ENCODE results near the gene FGF1. TPM values are rescaled to one million over a fixed set of nuclear protein-coding genes. Genes with fewer than 3 reads are reported as not detected.

The FGF1 gene
- total and polyA plus RNA-seq, 2 donors, result 0.99 to 1.6 TPM

DNA sequence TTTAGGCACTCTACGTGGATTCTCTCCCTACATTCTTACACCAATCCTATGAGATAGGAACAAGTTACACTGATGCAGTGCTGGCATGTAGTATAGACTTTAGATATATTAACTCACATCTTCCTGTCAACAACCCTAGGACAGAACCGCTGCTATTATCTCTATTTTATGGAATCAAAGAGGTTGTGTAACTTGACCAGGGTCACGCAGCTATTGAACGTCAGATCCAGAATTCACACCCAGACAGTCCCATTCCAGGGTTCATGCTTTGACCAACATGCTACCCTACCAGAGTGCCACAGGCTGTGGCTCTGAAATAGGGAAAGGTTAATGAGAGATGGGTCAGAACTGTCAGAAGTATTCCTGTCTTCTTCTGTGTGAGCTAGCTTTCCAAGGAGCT is 9.6 kb downstream of the FGF1 start:
- DNase-seq (ENCODE audit: low read depth in 6 of 9, low spot score in 9 of 9), result no peak
- Histone ChIP-seq H3K27ac (ENCODE audit: low read depth in 1 of 2, low read length in 1 of 2) (no peak overlapping the region), H3K9me3 (ENCODE audit: control insufficient read depth in 2 of 2, insufficient read depth in 1 of 2, low read length in 1 of 2) (no peaks in the 10 kb centered on the region), H3K4me1 (ENCODE audit: control insufficient read depth in 2 of 2, insufficient read depth in 2 of 2, low read length in 2 of 2) (no peaks in the 10 kb centered on the region), H3K36me3 (ENCODE audit: control insufficient read depth in 2 of 2, insufficient read depth in 2 of 2, low read length in 1 of 2) (no peaks in the 10 kb centered on the region), H3K27me3 (ENCODE audit: control insufficient read depth in 2 of 2, insufficient read depth in 1 of 2, low read length in 1 of 2) (peaks cover 0 to 2% of the 10 kb centered on the region in 2 donors), H3K4me3 (ENCODE audit: low read length in 2 of 2) (no peak overlapping the region)
- 97% methylated on average over 4 of the region's 4 CpGs for WGBS

DNA sequence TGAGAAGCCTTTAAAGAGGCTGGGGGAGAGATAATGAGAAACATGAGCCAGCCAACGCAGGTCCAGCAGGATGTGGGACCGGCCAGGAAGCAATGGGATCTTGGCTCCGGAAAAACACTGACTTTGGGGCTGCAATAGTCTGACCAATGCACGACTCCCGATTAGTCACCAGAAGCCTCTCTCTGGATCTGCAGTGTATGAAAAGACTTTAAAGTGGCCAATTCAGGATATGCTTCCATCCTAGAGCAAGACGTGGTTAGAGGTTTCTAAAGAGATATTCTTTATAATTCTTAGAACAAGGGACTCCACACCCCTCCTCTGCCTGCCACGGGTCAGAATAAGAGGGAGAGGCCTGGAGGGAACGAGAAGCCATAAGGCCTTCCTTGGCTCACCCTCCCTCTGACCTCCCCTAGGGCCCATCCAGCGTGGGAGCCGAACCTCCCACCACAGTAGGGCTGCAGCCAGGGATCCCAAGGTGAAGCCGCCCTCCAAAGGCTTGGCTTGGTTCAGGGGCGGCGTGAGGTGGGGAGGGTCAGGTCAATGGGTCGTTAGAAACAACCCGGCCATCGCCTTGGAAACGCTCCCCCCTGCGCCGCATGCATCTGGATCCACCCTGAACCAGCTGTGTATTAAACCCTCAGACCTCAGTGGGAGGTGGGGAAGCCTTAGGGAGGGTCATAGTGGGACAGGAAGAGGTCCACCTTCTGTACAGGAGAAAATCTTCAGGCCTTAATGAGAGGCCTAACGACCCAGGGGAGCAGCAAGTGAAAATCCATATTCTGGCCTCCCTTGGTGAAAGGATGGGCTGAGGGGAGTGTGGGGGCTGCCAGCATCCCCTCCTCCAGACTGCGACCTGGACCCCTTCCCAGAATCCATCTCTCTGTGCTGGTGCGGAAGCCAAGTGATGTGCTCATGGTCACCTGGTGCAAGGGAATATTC is 11.1 kb downstream of the FGF1 start:
- WGBS, result 90% methylated on average over 22 of the region's 22 CpGs
- Histone ChIP-seq H3K36me3 (ENCODE audit: control insufficient read depth in 2 of 2, insufficient read depth in 2 of 2, low read length in 1 of 2) (no peaks in the 10 kb centered on the region), H3K4me3 (ENCODE audit: low read length in 2 of 2) (no peak overlapping the region), H3K9me3 (ENCODE audit: control insufficient read depth in 2 of 2, insufficient read depth in 1 of 2, low read length in 1 of 2) (no peaks in the 10 kb centered on the region), H3K27me3 (ENCODE audit: control insufficient read depth in 2 of 2, insufficient read depth in 1 of 2, low read length in 1 of 2) (peaks cover 0 to 5% of the 10 kb centered on the region in 2 donors), H3K4me1 (ENCODE audit: control insufficient read depth in 2 of 2, insufficient read depth in 2 of 2, low read length in 2 of 2) (no peaks in the 10 kb centered on the region), H3K27ac (ENCODE audit: low read depth in 1 of 2, low read length in 1 of 2) (no peak overlapping the region)
- no peak for DNase-seq (ENCODE audit: low read depth in 6 of 9, low spot score in 9 of 9)

DNA sequence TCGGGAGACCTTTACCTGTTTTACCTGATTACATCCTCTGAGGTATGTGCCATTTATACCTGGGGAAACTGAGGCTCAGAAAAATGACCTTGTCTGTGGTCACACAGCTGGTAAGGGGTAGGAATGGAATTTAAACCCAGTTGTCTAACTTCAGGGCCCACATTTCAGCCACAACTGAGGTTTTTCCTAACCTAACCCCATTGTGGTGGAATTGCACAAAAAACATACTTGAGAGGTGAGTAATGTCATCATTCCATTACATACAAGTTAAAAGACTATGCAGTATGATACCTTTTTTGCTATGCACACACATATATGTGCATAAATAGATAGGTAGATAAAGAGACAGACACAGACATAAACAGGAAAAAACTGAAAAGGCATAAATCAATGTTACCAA is 14.1 kb downstream of the FGF1 start:
- no peak overlapping the region for H3K27ac ChIP-seq (ENCODE audit: low read depth in 1 of 2, low read length in 1 of 2)
- no peak for DNase-seq (ENCODE audit: low read depth in 6 of 9, low spot score in 9 of 9)
- no peak overlapping the region for H3K4me3 ChIP-seq (ENCODE audit: low read length in 2 of 2)
- no peaks in the 10 kb centered on the region for H3K4me1 ChIP-seq (ENCODE audit: control insufficient read depth in 2 of 2, insufficient read depth in 2 of 2, low read length in 2 of 2)
- no peaks in the 10 kb centered on the region for H3K9me3 ChIP-seq (ENCODE audit: control insufficient read depth in 2 of 2, insufficient read depth in 1 of 2, low read length in 1 of 2)
- 97% methylated on average over 1 of the region's 1 CpG for WGBS
- no peaks in the 10 kb centered on the region for H3K36me3 ChIP-seq (ENCODE audit: control insufficient read depth in 2 of 2, insufficient read depth in 2 of 2, low read length in 1 of 2)
- peaks cover 0 to 3% of the 10 kb centered on the region in 2 donors for H3K27me3 ChIP-seq (ENCODE audit: control insufficient read depth in 2 of 2, insufficient read depth in 1 of 2, low read length in 1 of 2)

GRCh38 chr5:142671266-142671665 is 14.6 kb downstream of the FGF1 start:
- Histone ChIP-seq H3K4me1 (ENCODE audit: control insufficient read depth in 2 of 2, insufficient read depth in 2 of 2, low read length in 2 of 2) (no peaks in the 10 kb centered on the region), H3K36me3 (ENCODE audit: control insufficient read depth in 2 of 2, insufficient read depth in 2 of 2, low read length in 1 of 2) (no peaks in the 10 kb centered on the region), H3K27me3 (ENCODE audit: control insufficient read depth in 2 of 2, insufficient read depth in 1 of 2, low read length in 1 of 2) (peaks cover 0 to 3% of the 10 kb centered on the region in 2 donors), H3K27ac (ENCODE audit: low read depth in 1 of 2, low read length in 1 of 2) (no peak overlapping the region), H3K4me3 (ENCODE audit: low read length in 2 of 2) (no peak overlapping the region), H3K9me3 (ENCODE audit: control insufficient read depth in 2 of 2, insufficient read depth in 1 of 2, low read length in 1 of 2) (no peaks in the 10 kb centered on the region)
- 95% methylated on average over 3 of the region's 3 CpGs for WGBS
- no peak for DNase-seq (ENCODE audit: low read depth in 6 of 9, low spot score in 9 of 9)

DNA sequence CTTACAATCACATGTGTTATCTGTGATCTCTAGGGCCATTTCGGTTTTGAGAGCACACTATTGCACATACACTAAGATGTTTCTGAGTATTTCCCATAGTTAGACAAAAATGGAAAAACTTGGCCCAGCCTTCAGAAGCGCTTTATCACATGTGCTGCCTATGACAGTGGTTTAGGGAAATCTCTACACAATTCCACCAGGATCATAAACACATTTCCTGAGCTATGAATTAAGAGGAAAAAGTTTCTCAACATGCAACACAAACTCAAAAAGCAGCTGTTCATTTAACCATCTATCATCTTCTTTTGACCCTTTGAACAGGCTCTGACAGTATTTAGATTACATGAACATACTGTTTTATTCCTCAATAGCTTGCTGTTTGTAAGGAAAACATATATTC is 15.1 kb downstream of the FGF1 start:
- no peak overlapping the region for H3K27ac ChIP-seq (ENCODE audit: low read depth in 1 of 2, low read length in 1 of 2)
- H3K4me3 ChIP-seq (ENCODE audit: low read length in 2 of 2), result no peak overlapping the region
- H3K36me3 ChIP-seq (ENCODE audit: control insufficient read depth in 2 of 2, insufficient read depth in 2 of 2, low read length in 1 of 2), result no peaks in the 10 kb centered on the region
- no peaks in the 10 kb centered on the region for H3K4me1 ChIP-seq (ENCODE audit: control insufficient read depth in 2 of 2, insufficient read depth in 2 of 2, low read length in 2 of 2)
- H3K9me3 ChIP-seq (ENCODE audit: control insufficient read depth in 2 of 2, insufficient read depth in 1 of 2, low read length in 1 of 2), result no peaks in the 10 kb centered on the region
- H3K27me3 ChIP-seq (ENCODE audit: control insufficient read depth in 2 of 2, insufficient read depth in 1 of 2, low read length in 1 of 2), result peaks cover 0 to 3% of the 10 kb centered on the region in 2 donors
- 98% methylated on average over 2 of the region's 2 CpGs for WGBS
- no peak for DNase-seq (ENCODE audit: low read depth in 6 of 9, low spot score in 9 of 9)

DNA sequence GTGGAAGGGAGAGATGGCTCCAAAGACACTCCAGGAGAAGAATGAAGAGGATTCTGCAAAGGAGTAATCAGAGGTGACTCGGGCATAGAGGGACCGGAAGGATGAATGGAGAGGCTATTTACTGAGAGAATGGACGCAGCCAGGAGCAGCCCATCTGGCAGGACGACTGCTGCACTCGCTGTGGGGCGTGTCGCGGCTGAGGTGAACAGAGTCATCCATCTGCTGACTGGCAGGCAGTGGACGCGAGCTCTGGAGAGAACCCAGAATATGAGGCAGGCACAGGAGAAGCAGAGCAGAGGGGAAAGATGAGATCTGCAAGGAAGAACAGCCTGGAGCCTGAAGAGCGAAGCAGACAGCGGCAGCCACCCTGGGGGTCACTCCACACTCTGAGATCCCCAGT is 16.4 kb downstream of the FGF1 start:
- no peaks in the 10 kb centered on the region for H3K4me1 ChIP-seq (ENCODE audit: control insufficient read depth in 2 of 2, insufficient read depth in 2 of 2, low read length in 2 of 2)
- H3K27me3 ChIP-seq (ENCODE audit: control insufficient read depth in 2 of 2, insufficient read depth in 1 of 2, low read length in 1 of 2), result peaks cover 0 to 3% of the 10 kb centered on the region in 2 donors
- 94% methylated on average over 12 of the region's 12 CpGs for WGBS
- H3K36me3 ChIP-seq (ENCODE audit: control insufficient read depth in 2 of 2, insufficient read depth in 2 of 2, low read length in 1 of 2), result no peaks in the 10 kb centered on the region
- H3K9me3 ChIP-seq (ENCODE audit: control insufficient read depth in 2 of 2, insufficient read depth in 1 of 2, low read length in 1 of 2), result no peaks in the 10 kb centered on the region
- H3K27ac ChIP-seq (ENCODE audit: low read depth in 1 of 2, low read length in 1 of 2), result no peak overlapping the region
- DNase-seq (ENCODE audit: low read depth in 6 of 9, low spot score in 9 of 9), result no peak
- no peak overlapping the region for H3K4me3 ChIP-seq (ENCODE audit: low read length in 2 of 2)

GRCh38 chr5:142668336-142668735 is 17.6 kb downstream of the FGF1 start:
- Histone ChIP-seq H3K4me3 (ENCODE audit: low read length in 2 of 2) (no peak overlapping the region), H3K4me1 (ENCODE audit: control insufficient read depth in 2 of 2, insufficient read depth in 2 of 2, low read length in 2 of 2) (no peaks in the 10 kb centered on the region), H3K27me3 (ENCODE audit: control insufficient read depth in 2 of 2, insufficient read depth in 1 of 2, low read length in 1 of 2) (peaks cover 0 to 7% of the 10 kb centered on the region in 2 donors), H3K36me3 (ENCODE audit: control insufficient read depth in 2 of 2, insufficient read depth in 2 of 2, low read length in 1 of 2) (no peaks in the 10 kb centered on the region), H3K27ac (ENCODE audit: low read depth in 1 of 2, low read length in 1 of 2) (no peak overlapping the region), H3K9me3 (ENCODE audit: control insufficient read depth in 2 of 2, insufficient read depth in 1 of 2, low read length in 1 of 2) (no peaks in the 10 kb centered on the region)
- no peak for DNase-seq (ENCODE audit: low read depth in 6 of 9, low spot score in 9 of 9)
- WGBS, result 93% methylated on average over 6 of the region's 6 CpGs

DNA sequence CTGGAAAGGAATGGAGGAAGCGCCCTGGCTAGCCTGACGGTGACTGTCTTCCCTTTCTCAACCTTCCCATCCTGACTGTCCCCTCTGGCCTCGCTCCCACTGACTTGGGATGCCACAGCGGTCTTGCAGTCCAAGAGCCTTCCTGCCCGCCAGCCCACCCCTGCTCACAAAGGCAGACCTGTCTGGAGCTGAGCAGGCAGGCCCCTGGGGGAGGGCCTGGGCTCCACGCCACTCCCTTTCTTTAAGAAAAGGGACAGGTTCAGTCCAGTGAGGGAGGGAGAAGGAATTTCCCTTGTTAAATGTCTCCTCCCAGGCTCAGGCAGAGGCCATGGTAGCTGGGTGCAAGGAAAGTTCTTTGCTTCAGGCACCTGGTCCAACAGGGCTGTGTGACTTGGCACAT is 18.1 kb downstream of the FGF1 start:
- H3K27me3 ChIP-seq (ENCODE audit: control insufficient read depth in 2 of 2, insufficient read depth in 1 of 2, low read length in 1 of 2), result peaks cover 0 to 7% of the 10 kb centered on the region in 2 donors
- WGBS, result 89% methylated on average over 6 of the region's 6 CpGs
- no peak overlapping the region for H3K4me3 ChIP-seq (ENCODE audit: low read length in 2 of 2)
- H3K36me3 ChIP-seq (ENCODE audit: control insufficient read depth in 2 of 2, insufficient read depth in 2 of 2, low read length in 1 of 2), result no peaks in the 10 kb centered on the region
- H3K4me1 ChIP-seq (ENCODE audit: control insufficient read depth in 2 of 2, insufficient read depth in 2 of 2, low read length in 2 of 2), result no peaks in the 10 kb centered on the region
- no peak overlapping the region for H3K27ac ChIP-seq (ENCODE audit: low read depth in 1 of 2, low read length in 1 of 2)
- DNase-seq (ENCODE audit: low read depth in 6 of 9, low spot score in 9 of 9), result no peak
- no peaks in the 10 kb centered on the region for H3K9me3 ChIP-seq (ENCODE audit: control insufficient read depth in 2 of 2, insufficient read depth in 1 of 2, low read length in 1 of 2)

- Histone ChIP-seq H3K4me1 (ENCODE audit: control insufficient read depth in 2 of 2, insufficient read depth in 2 of 2, low read length in 2 of 2) (no peaks in the 10 kb centered on the region), H3K36me3 (ENCODE audit: control insufficient read depth in 2 of 2, insufficient read depth in 2 of 2, low read length in 1 of 2) (no peaks in the 10 kb centered on the region), H3K9me3 (ENCODE audit: control insufficient read depth in 2 of 2, insufficient read depth in 1 of 2, low read length in 1 of 2) (no peaks in the 10 kb centered on the region), H3K27me3 (ENCODE audit: control insufficient read depth in 2 of 2, insufficient read depth in 1 of 2, low read length in 1 of 2) (peaks cover 0 to 3% of the 10 kb centered on the region in 2 donors), H3K4me3 (ENCODE audit: low read length in 2 of 2) (no peak overlapping the region), H3K27ac (ENCODE audit: low read depth in 1 of 2, low read length in 1 of 2) (no peak overlapping the region)
- DNase-seq (ENCODE audit: low read depth in 6 of 9, low spot score in 9 of 9), result no peak
- WGBS, result 96% methylated on average over 6 of the region's 6 CpGs
These were observed 21.3 kb downstream of the FGF1 start for GRCh38 chr5:142664636-142665035.
